ENCODE results near the gene PIEZO2. TPM values are rescaled to one million over a fixed set of nuclear protein-coding genes. Genes with fewer than 3 reads are reported as not detected.

The PIEZO2 gene
- total RNA-seq, 1 experiment from 2014 or later: 0.57 TPM

GRCh38 chr18:10767658-10768057 lies 381.7 kb downstream of the PIEZO2 start:
- DNase-seq (ENCODE audit: low read depth, low spot score) (no peak), ATAC-seq (no peak)
- Histone ChIP-seq H3K4me3 (ENCODE audit: low read depth in 2 of 2, low read length in 2 of 2) (no peak overlapping the region), H3K9me3 (ENCODE audit: control insufficient read depth, insufficient read depth, low read depth, low read length) (no peaks in the 10 kb centered on the region), H3K27me3 (ENCODE audit: control insufficient read depth, insufficient read depth, low read length) (no peaks in the 10 kb centered on the region; the same call in 1 of the 2 replicates), H3K36me3 (ENCODE audit: control insufficient read depth, insufficient read depth, low read length) (no peaks in the 10 kb centered on the region), H3K4me1 (ENCODE audit: control insufficient read depth, insufficient read depth, low read length) (no peaks in the 10 kb centered on the region), H3K27ac (ENCODE audit: low read length) (no peak overlapping the region)
- BruUV-seq (replicated peaks): no TSS peak
- in situ Hi-C loops (cut with HindIII; ENCODE audit: low pct_unique_long_range_greater_than_20kb, low sequenced_read_pairs): no loop called here
- no peak for TF ChIP-seq POLR2AphosphoS5 (IDR thresholded peaks at IDR 0.05; ENCODE audit: low read depth, low read length)
- TF ChIP-seq SIN3A (IDR thresholded peaks at IDR 0.05; ENCODE audit: borderline replicate concordance, insufficient read depth, low read depth, low read length): no peak
- no peak for TF ChIP-seq REST (IDR thresholded peaks at IDR 0.05; ENCODE audit: insufficient read depth in 1 of 2, low read depth in 2 of 2, low read length in 1 of 2)
- no peak for TF ChIP-seq TCF7L2 (IDR thresholded peaks at IDR 0.05; ENCODE audit: low read depth, low read length)
- TF ChIP-seq CTCF (IDR thresholded peaks at IDR 0.05): no peak
- CTCF ChIA-PET: no interaction called here
- POLR2A ChIA-PET: no interaction called here
- intact Hi-C loops (cut with micrococcal nuclease; ENCODE audit: unreplicated experiment): no loop called here

DNA sequence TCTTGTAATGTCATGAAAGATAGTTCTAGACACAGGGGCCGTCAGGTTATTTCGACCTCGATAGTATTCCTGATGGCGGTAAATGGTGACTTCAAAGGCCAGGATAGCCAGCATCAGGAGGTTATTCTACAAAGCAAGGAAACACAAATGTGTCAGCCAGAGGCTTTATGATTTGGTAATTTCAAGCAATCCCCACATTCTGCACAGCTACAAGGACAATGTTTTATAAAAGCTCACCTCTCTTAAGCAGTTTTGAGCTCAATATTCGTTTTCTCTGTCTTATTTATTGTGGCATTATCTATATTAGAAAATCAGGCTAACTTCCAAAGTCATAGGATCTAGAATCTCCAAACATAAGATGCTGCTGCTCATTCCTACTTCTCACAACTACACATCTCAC lies 388.4 kb downstream of the PIEZO2 start:
- Histone ChIP-seq H3K9me3 (ENCODE audit: control insufficient read depth, insufficient read depth, low read depth, low read length) (no peaks in the 10 kb centered on the region), H3K36me3 (ENCODE audit: control insufficient read depth, insufficient read depth, low read length) (no peaks in the 10 kb centered on the region), H3K4me1 (ENCODE audit: control insufficient read depth, insufficient read depth, low read length) (no peaks in the 10 kb centered on the region), H3K27ac (ENCODE audit: low read length) (no peak overlapping the region), H3K4me3 (ENCODE audit: low read depth in 2 of 2, low read length in 2 of 2) (no peak overlapping the region), H3K27me3 (ENCODE audit: control insufficient read depth, insufficient read depth, low read length) (no peaks in the 10 kb centered on the region)
- intact Hi-C loops (cut with micrococcal nuclease; ENCODE audit: unreplicated experiment): no loop called here
- TF ChIP-seq SIN3A (IDR thresholded peaks at IDR 0.05; ENCODE audit: borderline replicate concordance, insufficient read depth, low read depth, low read length): no peak
- TF ChIP-seq TCF7L2 (IDR thresholded peaks at IDR 0.05; ENCODE audit: low read depth, low read length): no peak
- no peak for TF ChIP-seq CTCF (IDR thresholded peaks at IDR 0.05)
- TF ChIP-seq POLR2AphosphoS5 (IDR thresholded peaks at IDR 0.05; ENCODE audit: low read depth, low read length): no peak
- TF ChIP-seq REST (IDR thresholded peaks at IDR 0.05; ENCODE audit: insufficient read depth in 1 of 2, low read depth in 2 of 2, low read length in 1 of 2): no peak
- DNase-seq (ENCODE audit: low read depth, low spot score): no peak
- CTCF ChIA-PET: no interaction called here
- BruUV-seq (replicated peaks): no TSS peak
- no peak for ATAC-seq
- in situ Hi-C loops (cut with HindIII; ENCODE audit: low pct_unique_long_range_greater_than_20kb, low sequenced_read_pairs): no loop called here
- POLR2A ChIA-PET: no interaction called here

All from Panc1 (cell line).